Measurements from ENCODE around the gene NHEJ1.

GRCh38 chr2:219205165-219205538 lies 44.5 kb upstream of the NHEJ1 start:
- no peak for TF ChIP-seq EZH2 (IDR thresholded peaks at IDR 0.05; ENCODE audit: borderline replicate concordance, low read depth, low read length, severe bottlenecking)
- TF ChIP-seq, protein P1, sequence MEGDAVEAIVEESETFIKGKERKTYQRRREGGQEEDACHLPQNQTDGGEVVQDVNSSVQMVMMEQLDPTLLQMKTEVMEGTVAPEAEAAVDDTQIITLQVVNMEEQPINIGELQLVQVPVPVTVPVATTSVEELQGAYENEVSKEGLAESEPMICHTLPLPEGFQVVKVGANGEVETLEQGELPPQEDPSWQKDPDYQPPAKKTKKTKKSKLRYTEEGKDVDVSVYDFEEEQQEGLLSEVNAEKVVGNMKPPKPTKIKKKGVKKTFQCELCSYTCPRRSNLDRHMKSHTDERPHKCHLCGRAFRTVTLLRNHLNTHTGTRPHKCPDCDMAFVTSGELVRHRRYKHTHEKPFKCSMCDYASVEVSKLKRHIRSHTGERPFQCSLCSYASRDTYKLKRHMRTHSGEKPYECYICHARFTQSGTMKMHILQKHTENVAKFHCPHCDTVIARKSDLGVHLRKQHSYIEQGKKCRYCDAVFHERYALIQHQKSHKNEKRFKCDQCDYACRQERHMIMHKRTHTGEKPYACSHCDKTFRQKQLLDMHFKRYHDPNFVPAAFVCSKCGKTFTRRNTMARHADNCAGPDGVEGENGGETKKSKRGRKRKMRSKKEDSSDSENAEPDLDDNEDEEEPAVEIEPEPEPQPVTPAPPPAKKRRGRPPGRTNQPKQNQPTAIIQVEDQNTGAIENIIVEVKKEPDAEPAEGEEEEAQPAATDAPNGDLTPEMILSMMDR (IDR thresholded peaks at IDR 0.05; ENCODE audit: extremely low read depth in 1 of 2, insufficient read depth in 1 of 2, low read depth in 1 of 2, low read length in 2 of 2) = no peak
- no peak for TF ChIP-seq FOS (IDR thresholded peaks at IDR 0.05; ENCODE audit: borderline replicate concordance, insufficient read depth, low read length)
- no peak for TF ChIP-seq POLR2A (IDR thresholded peaks at IDR 0.05; ENCODE audit: low read depth, low read length)
- TF ChIP-seq MAX (IDR thresholded peaks at IDR 0.05; ENCODE audit: insufficient read depth, insufficient read length) = no peak
- no peak for TF ChIP-seq POLR2AphosphoS5 (IDR thresholded peaks at IDR 0.05; ENCODE audit: insufficient read depth, low read depth, low read length)
- TF ChIP-seq GATA2 (IDR thresholded peaks at IDR 0.05; ENCODE audit: insufficient read depth, insufficient read length, low read depth, low read length) = no peak
- no peak for TF ChIP-seq MYC (IDR thresholded peaks at IDR 0.05; ENCODE audit: low read depth, low read length)
- no peak for TF ChIP-seq JUN (IDR thresholded peaks at IDR 0.05; ENCODE audit: borderline replicate concordance, insufficient read depth, insufficient read length, low read depth)
